Epithelial cell of esophagus (primary cell): ENCODE results near the gene RASGRP1.
A peak's percentile ranks its signal among the peaks of the same experiment; 100 is the strongest.

ENCODE experiments used
- DNase-seq: peaks from one replicate; pipeline ENCODE4 v3.0.0; 2010; ENCODE audit warnings: low read depth
- H3K4me3 ChIP-seq: 2 replicates; pipeline ENCODE4 v1.5.1; 2011; ENCODE audit warnings: mild to moderate bottlenecking, low read length, control low read depth
- TF ChIP-seq, protein P1 (sequence below): IDR thresholded peaks from 2 replicates; pipeline ENCODE4 v1.5.1; 2011; ENCODE audit warnings: low read depth, mild to moderate bottlenecking, low read length, control low read depth, inconsistent platforms; ENCODE audit not compliant: insufficient read depth; ENCODE audit errors: missing control alignments

The RASGRP1 gene

GRCh38 chr15:38474155-38474757 lies 90.4 kb downstream of the RASGRP1 start:
- peak; percentile 81 for DNase-seq
- TF ChIP-seq, protein P1, sequence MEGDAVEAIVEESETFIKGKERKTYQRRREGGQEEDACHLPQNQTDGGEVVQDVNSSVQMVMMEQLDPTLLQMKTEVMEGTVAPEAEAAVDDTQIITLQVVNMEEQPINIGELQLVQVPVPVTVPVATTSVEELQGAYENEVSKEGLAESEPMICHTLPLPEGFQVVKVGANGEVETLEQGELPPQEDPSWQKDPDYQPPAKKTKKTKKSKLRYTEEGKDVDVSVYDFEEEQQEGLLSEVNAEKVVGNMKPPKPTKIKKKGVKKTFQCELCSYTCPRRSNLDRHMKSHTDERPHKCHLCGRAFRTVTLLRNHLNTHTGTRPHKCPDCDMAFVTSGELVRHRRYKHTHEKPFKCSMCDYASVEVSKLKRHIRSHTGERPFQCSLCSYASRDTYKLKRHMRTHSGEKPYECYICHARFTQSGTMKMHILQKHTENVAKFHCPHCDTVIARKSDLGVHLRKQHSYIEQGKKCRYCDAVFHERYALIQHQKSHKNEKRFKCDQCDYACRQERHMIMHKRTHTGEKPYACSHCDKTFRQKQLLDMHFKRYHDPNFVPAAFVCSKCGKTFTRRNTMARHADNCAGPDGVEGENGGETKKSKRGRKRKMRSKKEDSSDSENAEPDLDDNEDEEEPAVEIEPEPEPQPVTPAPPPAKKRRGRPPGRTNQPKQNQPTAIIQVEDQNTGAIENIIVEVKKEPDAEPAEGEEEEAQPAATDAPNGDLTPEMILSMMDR = peak; percentile 86
- no peak overlapping the region for H3K4me3 ChIP-seq

DNA sequence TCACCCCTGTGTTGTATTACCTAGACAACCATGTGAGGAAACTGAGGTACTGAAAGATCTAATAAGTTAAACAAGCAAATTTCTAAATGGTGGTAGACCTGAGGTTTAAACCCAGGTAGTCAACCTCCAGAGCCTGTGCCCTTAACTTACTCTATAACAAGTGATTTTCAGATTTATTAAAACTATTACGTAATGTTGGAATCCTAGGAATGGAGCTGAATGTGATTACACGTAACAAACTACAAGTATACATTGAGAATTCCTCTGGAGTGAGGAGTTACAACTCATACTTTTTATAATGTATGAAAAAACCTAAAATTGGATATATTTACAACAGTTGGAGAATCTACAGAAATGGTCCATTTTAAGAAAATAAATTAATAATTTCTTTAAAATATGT lies 92.6 kb downstream of the RASGRP1 start:
- no peak for DNase-seq
- TF ChIP-seq, protein P1 = no peak
- no peak overlapping the region for H3K4me3 ChIP-seq

DNA sequence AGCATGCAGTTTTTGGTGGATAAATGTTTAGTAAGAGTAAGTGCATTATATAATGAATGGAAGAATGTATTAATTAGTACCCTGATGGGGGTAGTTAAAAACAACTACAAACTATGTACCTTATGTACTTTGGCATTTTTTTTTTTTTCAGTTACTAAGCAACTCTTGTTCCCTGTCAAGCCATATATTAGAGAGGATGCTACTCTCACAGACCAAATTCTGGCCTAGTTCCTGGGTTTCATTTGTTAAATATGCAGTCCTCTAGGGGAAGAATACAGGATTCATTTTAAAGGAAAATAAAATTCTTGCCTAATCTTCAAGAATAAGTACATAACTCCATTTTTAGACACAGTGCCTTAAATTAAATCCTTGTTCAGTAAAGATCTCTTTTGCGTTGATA lies 93.8 kb downstream of the RASGRP1 start:
- no peak overlapping the region for H3K4me3 ChIP-seq
- TF ChIP-seq, protein P1 = no peak
- no peak for DNase-seq

GRCh38 chr15:38464675-38465074 lies 99.9 kb downstream of the RASGRP1 start:
- TF ChIP-seq, protein P1 = no peak
- H3K4me3 ChIP-seq = no peak overlapping the region
- no peak for DNase-seq

GRCh38 chr15:38463893-38464292 lies 100.7 kb downstream of the RASGRP1 start:
- no peak for DNase-seq
- TF ChIP-seq, protein P1 = no peak
- no peak overlapping the region for H3K4me3 ChIP-seq

GRCh38 chr15:38461066-38461833 lies 103.4 kb downstream of the RASGRP1 start:
- DNase-seq = peak; percentile 6
- TF ChIP-seq, protein P1 = no peak
- no peak overlapping the region for H3K4me3 ChIP-seq
